HG03039 (cell line): ENCODE measurements around the gene ZNF592.

Source experiments
- ATAC-seq: cut with Tn5 transposase; IDR thresholded peaks from one replicate; pipeline ENCODE4 v1.9.1; 2021; ENCODE audit warnings: mild to moderate bottlenecking, moderate library complexity; ENCODE audit not compliant: unreplicated experiment

ZNF592 gene

DNA sequence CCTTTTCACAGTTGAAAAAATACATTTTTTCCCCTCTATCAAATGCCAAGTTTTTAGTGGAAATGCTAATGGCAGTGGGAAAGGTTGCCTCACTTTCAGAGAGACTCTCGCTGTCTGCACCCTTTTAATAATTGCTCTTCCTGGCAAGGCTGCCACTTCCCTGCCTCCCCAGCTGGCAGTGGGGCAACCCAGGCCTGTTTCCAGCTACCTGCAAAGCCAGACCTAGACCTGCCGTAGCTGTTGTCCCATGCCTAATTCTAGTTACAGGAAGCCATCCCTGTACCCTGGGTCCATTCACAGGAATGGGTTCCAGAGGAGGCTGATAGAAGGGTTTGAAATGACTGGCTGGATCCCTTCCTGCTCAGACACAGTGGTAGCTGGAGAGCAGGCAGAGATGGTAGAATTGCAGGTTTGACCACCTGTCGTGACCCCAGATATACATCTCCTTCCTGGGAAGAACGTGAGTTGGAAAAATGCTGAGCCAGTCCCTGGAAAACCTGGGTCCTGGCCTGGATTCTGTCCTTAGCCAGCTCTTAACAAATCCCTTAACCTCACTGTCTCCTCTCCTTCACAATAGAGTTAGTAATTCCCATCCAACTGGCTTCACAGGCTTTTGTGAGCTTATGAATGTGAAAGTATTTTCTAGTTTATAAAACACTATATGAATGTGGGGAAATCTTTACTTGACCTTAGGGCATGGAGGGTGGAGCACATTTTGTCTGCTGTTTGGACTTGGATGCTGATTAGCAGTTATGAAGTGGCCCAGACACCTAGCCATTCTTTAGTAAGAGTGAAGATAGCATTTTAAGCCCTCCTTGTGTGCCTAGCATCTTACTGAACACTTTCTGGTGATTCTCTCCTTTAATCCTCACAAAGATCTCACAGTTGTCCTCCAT, 55.9 kb downstream of the ZNF592 start:
- ATAC-seq = no peak

DNA sequence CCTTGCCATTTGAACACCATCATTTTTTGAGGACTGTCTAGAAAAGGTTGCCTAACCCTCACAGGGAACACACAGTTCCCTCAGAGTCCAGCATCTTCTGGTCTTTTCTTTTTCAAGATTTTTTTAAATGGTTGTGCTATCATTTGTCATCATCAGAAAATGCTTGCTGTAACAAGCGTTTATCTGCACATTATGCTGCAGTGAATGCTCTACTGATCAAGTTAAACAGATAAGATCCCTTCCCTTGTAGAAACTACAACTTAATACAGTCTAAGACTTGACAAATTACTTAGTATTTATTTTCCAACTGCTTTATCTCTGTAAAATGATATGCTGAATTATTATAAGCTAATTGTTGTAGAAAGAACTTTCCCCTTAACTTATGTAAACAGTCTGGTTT, 56.8 kb downstream of the ZNF592 start:
- ATAC-seq = no peak

DNA sequence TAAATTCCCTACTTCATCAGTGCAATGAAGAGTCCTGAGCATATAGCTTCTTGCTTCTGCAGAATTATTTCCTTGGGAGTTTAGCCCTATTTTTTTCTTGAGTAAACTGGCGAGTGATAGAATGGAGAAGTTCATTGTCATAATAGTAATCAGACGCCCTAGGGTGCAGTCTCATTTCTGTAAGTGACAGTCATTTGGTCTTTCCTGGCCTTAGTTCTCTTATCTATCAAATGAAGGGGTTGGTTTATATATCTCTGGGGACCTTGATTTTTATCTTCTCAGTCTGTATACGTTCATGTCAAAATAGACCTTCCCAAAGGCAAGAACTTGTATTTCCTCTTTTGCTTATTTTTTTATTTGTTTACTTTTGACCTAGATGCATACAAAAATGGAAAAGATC, 58.8 kb downstream of the ZNF592 start:
- no peak for ATAC-seq

DNA sequence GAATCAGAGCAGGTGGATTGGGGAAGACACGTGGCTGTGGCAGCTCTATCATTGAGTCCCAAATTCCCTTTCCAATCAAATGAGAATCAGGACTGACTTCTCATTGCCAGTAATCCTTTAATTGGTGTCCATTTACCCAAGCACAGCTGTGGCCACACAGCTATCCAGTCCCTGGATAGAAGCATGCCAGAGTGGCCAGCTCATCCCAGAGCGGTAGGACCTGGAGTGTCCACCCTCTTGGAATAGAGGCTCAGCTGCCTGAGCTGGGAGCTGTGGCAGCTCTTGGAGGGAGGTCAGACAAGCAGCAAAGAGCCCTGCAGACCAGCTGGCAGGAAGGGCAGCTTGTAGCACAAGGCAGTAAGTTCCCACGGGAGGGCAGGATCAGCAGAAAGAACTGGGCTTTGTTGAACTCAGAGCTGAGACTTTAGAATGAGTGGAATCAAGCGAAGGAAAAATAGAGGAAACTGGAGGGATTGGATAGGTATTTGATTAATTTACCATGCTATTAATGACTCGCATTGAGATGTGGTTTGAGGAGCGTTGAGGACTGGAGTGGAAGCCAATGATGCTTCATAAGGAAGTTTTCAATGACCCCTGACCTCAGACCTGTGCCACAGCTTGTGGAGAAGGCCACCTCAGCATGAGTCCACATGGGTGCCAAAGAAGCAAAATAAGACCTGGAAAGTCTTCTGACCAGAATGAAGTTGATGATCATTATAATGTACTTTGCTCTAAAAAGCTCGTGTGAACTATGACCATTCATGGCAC, 61.9 kb downstream of the ZNF592 start:
- ATAC-seq = no peak

DNA sequence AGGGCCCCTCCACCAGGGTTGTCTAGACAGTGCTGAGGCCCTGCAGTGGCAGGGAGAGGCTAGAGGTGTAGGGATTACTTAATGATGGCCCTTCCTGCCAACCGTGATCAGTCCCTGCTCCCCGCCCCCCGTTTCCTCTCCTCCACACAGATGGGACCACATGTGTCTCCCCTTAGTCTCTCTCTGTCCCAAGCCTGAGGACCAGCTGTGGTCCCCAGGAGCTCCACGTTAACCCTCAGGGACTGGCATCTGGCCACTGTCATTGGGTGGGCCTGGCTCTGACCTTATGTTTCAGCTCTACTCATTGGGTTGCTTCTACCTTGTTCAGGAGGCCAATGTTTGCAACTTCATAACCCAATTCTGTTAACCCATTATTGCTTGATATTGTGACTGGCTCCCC, 62.8 kb downstream of the ZNF592 start:
- ATAC-seq = no peak

DNA sequence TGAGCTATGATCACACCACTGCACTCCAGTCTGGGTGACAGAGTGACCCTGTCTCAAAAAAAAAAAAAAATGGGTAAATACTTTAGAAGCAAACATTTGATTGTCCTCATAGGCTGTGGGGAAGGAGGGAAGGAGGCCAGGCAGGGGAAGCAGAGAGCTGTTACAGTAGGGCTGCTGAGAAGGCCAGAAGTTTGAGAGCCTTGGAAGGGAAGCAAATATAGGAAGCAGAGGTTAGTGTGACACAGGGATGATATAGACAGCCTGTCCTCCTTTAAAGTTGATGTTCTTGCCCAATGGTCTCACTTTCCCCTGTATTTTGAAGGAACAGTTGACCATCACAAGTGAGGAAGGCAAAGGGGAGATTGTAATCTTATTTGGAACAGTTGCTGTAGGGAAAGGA, 63.4 kb downstream of the ZNF592 start:
- no peak for ATAC-seq

DNA sequence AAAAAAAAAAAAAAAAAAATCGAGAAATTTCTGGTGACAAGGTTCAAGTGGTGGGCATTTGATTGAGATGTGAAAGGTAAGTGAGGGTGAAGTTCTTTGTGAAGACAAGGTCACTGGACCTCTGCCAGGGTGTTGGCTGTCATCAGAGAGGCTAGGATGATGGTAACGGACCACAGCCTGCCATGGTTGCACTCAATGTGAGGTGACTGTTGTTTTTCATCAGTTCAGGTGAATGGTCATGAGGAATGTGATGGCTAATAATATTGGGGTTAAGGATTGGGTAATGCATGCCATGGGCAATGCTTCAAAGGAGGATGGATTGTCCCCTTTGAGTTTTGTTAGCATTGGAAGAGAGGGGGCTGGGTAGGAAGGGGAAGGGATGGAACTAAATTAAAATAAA, 64.5 kb downstream of the ZNF592 start:
- ATAC-seq = no peak

DNA sequence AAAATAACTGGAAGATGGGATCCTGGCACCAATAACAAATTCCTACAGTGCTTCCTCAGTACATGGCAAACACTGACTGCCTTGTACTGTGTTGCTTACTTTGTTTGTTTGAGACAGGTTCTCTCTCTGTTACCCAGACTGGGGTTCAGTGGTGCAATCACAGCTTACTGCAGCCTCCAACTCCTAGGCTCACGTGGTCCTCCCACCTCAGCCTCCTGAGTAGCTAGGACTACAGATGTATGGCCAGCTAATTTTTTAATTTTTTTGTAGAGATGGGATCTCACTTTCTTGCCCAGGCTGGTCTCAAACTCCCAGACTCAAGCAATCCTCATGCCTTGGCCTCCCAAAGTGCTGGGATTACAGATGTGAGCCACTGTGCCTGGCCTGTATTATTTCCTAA, 65.0 kb downstream of the ZNF592 start:
- ATAC-seq = no peak

DNA sequence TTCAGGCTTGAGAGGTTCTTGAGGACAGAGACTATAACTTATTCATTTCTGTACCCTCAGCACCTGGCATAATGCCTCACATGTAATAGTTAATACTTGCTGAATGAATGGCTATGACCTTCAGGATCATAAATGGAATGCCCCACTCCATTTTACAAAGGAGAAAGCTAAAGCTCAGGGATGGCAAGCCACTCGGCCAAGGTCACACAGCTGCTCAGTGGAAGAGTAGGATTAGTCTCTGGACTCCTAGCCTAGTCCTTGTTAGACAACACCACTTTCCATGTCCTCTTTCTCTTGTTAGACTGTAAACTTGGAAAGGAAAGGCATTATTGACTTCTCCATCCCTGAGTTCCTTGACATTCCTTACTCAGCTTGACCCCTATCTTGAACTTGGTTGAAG, 65.5 kb downstream of the ZNF592 start:
- no peak for ATAC-seq

DNA sequence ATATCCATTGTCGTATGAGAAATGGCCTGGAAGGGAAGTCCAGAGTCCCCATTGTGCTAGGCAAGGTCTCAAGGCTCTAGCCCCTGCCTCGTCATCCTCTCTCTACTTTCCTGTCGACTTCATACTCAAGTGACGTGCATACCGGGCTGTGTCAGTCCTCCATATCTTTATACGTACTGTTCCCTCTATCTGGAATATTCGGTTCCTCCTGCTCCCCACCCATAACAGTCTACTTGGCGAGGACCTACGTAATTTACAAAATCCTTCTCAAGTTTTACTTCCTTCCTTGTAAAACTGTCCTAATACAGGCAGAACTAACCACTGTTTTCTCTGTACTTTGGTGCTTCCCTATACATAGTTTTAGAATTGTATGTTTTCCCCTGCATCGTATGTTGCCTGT, 66.5 kb downstream of the ZNF592 start:
- ATAC-seq = no peak

DNA sequence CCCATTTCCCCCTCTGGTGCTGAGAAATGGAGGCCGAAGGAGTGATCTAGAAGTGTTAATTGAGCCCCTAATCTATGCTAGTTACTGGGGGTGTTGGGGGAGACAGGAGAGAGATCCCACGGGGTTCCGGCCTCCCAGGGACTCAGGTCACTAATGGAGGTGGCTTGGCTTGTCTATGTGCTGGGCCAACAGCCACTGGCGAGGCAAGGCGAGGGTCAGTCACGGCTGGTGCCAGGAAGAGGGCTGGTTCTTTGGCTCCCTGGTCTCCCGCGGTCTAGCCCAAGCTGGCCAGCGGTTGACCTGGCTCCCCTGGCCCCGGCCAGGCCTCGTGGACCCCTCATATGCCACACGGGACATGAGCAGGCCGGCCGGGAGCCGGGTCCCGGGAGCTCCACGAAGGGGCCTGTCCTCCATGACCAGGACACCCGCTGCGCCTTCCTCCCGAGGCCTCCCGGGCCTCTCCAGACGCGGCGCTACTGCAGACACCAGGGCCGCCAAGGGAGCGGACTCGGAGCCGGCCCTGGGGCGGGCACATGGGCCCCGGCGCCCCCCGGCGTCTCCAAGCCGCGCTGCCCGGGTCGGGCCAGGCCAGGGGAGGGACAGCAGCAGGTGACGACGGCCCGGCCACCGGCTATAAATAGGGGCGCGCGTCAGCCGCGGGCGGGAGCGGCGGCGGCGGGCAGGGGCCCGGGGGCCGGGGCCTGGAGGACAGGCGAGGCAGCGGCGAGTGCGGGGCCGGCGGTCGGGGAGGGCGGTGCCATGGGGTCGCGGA, 68.5 kb downstream of the ZNF592 start, which contains the start of gene ALPK3:
Gene ALPK3 (plus strand): TSS at position 663 of the 772 bp plus-strand sequence. CDS start 97 bp downstream, at position 760.
- ATAC-seq = no peak

DNA sequence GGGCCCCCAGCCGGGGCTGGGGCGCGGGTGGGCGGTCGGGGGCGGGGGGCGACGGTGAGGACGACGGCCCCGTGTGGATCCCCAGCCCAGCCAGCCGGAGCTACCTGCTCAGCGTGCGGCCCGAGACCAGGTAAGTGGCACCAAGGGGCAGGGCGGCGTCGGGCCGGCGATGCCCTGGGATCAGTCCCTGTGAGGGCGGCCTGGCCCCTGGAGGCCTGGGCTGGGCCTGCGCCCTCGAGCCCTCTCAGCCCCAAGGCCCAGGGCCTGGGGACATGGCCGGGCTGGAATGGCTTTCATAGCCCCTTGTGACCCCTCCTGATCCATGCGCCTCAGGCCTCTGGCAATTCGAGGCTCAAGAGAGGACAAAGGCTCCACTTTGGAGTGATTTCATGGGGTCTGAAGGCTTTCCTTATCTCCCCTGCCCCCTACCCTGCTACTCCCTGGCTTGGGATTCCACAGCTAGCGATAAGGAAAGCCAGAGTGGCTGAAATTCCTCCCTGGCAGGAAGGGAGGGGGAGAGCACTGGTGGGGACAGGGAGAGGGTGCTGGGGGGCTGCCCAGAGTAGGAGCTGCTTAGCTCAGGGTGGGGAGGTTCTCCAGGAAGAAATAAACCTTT, 69.2 kb downstream of the ZNF592 start:
- no peak for ATAC-seq

DNA sequence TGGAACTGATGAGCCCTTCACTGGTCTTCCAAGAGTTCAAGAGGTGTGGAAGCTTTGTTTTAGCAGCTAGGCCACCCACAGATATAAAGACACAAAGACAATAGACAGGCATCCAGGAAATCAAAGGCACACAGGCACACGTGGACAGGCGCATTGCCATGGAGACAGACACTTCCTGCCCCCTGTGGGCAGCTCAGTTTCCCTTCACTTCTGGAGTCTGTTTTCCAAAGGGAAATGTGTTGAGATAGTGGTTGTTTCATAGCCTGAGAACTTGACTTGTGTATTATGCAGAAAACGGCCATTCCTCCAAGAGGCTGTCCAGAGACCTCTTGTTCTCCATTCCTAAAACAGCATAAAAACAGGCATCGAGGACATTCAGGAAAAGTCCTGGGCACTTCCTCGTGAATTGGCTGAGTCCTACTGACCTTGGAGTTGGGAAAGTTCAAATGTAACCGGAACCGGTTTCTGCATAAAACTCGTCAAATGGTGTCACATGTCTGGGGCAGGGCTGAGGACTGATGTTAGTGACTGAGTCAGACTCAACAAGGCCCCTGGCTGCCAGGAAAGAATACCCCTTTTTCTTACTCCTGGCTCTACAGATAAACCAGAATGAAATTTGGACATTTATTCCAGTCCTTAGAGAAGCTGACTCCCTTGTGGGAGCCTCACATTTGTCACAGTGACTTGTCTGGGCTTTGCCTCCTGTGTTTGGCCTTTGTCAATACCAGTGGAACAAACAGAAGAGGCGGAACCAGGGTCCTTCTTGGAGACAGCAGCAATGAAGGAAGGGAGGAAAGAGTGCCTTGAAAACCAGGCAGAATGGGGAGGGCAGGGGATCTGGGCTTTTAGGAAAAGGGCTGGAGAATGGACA, 70.1 kb downstream of the ZNF592 start:
- ATAC-seq = no peak

DNA sequence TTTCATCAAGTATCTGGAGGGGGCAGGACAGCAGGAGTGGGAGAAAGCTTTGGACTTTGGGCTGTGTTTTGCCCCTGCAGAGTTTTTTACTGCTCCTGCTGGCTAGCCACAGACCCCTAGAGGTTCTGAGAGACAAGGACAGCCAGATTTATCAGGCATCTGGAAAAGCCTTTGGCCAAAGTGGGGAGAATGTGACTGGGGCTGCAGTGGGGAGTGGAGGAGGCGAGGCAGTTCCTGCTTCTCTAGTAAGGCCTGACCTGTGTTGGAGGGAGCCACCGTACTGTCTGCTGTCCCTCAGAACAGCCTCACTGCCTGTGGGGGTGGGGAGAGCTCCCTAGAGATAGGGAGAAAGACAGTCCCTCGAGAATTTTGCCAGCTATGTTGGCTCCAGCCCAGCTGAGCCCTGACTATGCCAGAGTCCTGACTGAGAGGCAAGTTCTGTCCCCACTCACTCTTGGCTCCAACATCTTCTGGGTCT, 70.9 kb downstream of the ZNF592 start:
- no peak for ATAC-seq

DNA sequence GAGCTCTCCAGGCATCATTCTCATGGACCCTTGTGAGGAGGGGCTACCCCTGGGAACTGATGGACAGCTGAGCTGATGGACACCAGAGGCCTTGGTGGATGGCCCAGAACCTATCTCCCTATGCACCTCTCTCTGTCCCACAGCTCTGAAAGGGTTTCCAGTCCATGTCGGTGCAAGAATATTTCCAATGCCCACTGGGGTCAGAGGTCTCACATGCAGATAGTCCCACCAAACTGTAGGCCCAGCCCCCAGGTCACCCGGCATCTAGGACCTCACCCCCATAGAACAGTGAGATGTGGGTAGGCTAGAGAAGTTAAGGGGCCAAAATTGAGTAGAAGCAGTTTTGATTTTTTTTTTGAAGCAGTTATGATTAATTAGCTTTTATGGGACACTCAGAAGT, 71.4 kb downstream of the ZNF592 start:
- no peak for ATAC-seq

DNA sequence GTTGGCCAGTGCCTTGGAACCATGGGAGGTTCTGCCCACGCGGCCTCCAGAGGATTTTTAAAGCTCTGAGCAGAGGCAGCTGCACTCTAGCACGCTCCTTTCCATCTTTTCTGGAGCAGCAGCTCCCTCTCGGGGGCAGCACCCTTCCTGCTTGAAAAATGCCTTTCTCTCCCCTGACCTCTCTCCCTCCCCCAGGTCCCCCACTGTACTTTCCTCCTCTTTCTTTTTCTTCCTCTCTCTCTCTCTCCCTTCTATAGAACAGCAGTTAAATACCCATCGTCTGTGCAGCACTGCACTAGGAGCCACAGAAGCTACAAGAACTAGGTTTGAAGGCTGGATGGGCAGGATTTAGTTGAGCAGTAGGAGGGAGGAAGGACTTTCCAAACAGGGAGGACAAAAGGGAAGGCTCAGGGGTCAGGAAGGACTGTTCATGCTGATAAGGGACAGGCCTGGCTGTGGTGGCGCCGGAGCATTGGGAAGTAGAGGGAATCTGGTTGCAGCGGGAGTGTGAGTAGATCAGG, 73.2 kb downstream of the ZNF592 start:
- no peak for ATAC-seq

DNA sequence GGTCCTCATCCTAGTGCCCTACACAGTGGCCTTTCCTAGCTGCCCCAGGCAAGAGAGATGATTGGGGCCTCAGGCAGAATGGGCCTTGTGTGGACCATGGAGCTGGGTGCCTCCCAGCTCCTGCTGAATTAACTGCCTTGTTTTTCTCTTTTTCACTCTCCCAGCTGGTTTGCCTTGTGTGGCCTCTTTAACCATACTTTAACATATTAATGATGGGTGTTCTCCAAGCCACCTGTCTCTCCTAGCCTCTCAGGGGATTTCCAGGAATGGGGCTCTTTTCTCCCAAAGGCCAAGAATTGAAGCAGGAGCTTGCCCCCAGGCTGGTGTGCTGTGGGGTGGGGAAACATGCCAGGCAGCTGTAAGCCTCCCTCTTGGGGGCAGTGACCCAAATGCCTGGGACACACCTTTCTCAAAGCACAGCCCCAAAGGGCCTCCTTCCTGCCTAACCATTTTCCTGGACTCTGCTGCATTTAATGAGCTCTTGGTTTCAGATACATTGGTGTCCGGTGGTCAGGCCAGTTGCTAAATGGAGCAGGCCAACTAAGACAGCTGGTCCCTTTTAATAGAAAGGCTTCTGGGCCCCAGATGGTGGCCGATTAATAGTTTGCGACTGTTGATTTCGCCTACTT, 74.4 kb downstream of the ZNF592 start:
- ATAC-seq = no peak

DNA sequence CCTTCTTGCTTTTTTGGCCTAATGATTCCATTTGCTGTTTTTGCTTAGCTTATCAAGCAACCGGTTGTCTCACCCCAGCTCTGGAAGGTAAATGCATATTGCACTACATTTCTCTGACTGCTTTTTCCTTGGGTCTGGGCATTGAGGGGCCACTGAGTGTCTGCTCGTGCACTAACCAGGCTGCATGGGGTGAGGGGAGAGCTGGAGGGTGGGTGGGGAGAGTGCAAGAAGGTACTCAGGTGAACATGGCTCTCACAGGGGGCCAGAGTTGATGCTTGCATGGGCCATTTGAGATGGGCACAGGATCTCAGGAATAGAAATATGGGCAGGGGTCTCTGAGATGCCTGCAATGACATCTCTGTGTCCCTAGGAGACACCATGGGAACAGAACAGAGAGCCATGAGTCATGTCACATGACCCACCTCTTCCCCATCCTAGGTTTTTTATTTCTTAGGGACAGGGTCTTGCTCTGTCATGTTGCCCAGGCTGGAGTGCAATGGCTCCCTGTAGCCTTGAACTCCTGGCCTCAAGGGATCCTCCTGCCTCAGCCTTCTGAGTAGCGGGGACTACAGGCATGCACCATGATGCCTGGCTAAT, 75.0 kb downstream of the ZNF592 start:
- no peak for ATAC-seq
